H9 (cell line): ENCODE data around the gene ACSS2. TPM values are rescaled to one million over a fixed set of nuclear protein-coding genes. Genes with fewer than 3 reads are reported as not detected.
A peak's percentile ranks its signal among the peaks of the same experiment; 100 is the strongest.

Source experiments
- DNase-seq: peaks from one replicate; pipeline ENCODE4 v3.0.0-alpha.2; 2017
- H2AFZ ChIP-seq: one replicate; pipeline ENCODE4 v1.6.1; 2013; ENCODE audit warnings: mild to moderate bottlenecking, low read length, control low read depth, moderate library complexity
- H2AK5ac ChIP-seq: 2 replicates; pipeline ENCODE4 v1.6.1; 2013; ENCODE audit warnings: low read length, control low read depth, mixed read lengths; ENCODE audit not compliant: insufficient read length
- H2BK120ac ChIP-seq: one replicate; pipeline ENCODE4 v1.6.1; 2013; ENCODE audit warnings: low read depth, mild to moderate bottlenecking, low read length, control low read depth, inconsistent platforms; ENCODE audit not compliant: poor library complexity, severe bottlenecking
- H2BK12ac ChIP-seq: 2 replicates; pipeline ENCODE4 v1.6.1; 2013; ENCODE audit warnings: low read length, control low read depth, mixed read lengths, low read depth; ENCODE audit not compliant: insufficient read length
- H2BK15ac ChIP-seq: 2 replicates; pipeline ENCODE4 v1.6.1; 2013; ENCODE audit warnings: low read depth, low read length, control low read depth
- H2BK20ac ChIP-seq: one replicate; pipeline ENCODE4 v1.6.1; 2013; ENCODE audit warnings: low read depth, mild to moderate bottlenecking, low read length, control low read depth, inconsistent platforms; ENCODE audit not compliant: poor library complexity, severe bottlenecking
- H2BK5ac ChIP-seq: 2 replicates; pipeline ENCODE4 v1.6.1; 2013; ENCODE audit warnings: low read length, control low read depth, mixed read lengths; ENCODE audit not compliant: insufficient read length
- H3K14ac ChIP-seq: 2 replicates; pipeline ENCODE4 v1.6.1; 2013; ENCODE audit warnings: low read length, control low read depth; ENCODE audit not compliant: insufficient read depth
- H3K18ac ChIP-seq: 2 replicates; pipeline ENCODE4 v1.6.1; 2013; ENCODE audit warnings: low read depth, mild to moderate bottlenecking, mixed read lengths, low read length, control low read depth; ENCODE audit not compliant: insufficient read length
- H3K23ac ChIP-seq: 2 replicates; pipeline ENCODE4 v1.6.1; 2013; ENCODE audit warnings: low read length, control low read depth, mixed read lengths, low read depth; ENCODE audit not compliant: insufficient read length
- H3K23me2 ChIP-seq: 2 replicates; pipeline ENCODE4 v1.6.1; 2013; ENCODE audit warnings: low read depth, mild to moderate bottlenecking, mixed read lengths, low read length, control low read depth; ENCODE audit not compliant: insufficient read length, poor library complexity, severe bottlenecking
- H3K27ac ChIP-seq: 2 replicates; pipeline ENCODE4 v1.5.1; 2013; ENCODE audit warnings: low read length, control low read depth, mixed read lengths, low read depth; ENCODE audit not compliant: insufficient read length
- H3K27me3 ChIP-seq: 2 replicates; pipeline ENCODE4 v1.6.1; 2013; ENCODE audit warnings: low read length, control low read depth, inconsistent platforms; ENCODE audit not compliant: insufficient read depth
- H3K4ac ChIP-seq: 2 replicates; pipeline ENCODE4 v1.6.1; 2013; ENCODE audit warnings: low read depth, mild to moderate bottlenecking, control low read depth, inconsistent platforms, low read length, moderate library complexity
- H3K4me1 ChIP-seq: 2 replicates; pipeline ENCODE4 v1.6.1; 2013; ENCODE audit warnings: low read length, control low read depth, inconsistent platforms; ENCODE audit not compliant: insufficient read depth
- H3K4me2 ChIP-seq: 2 replicates; pipeline ENCODE4 v1.6.1; 2013; ENCODE audit warnings: low read length, control low read depth, mixed read lengths; ENCODE audit not compliant: insufficient read length, insufficient read depth
- H3K56ac ChIP-seq: 2 replicates; pipeline ENCODE4 v1.6.1; 2013; ENCODE audit warnings: low read depth, mild to moderate bottlenecking, mixed read lengths, low read length, control low read depth; ENCODE audit not compliant: insufficient read length
- H3K79me1 ChIP-seq: 2 replicates; pipeline ENCODE4 v1.6.1; 2013; ENCODE audit warnings: low read depth, mild to moderate bottlenecking, moderate library complexity, low read length, control low read depth, inconsistent platforms; ENCODE audit not compliant: insufficient read depth, poor library complexity, severe bottlenecking
- H3K79me2 ChIP-seq: 2 replicates; pipeline ENCODE4 v1.6.1; 2013; ENCODE audit warnings: low read length, control low read depth, inconsistent platforms; ENCODE audit not compliant: insufficient read depth
- H3K9ac ChIP-seq: 2 replicates; pipeline ENCODE4 v1.6.1; 2013; ENCODE audit warnings: low read length, control low read depth, mixed read lengths; ENCODE audit not compliant: insufficient read length; ENCODE audit errors: extremely low read depth
- H3K9me3 ChIP-seq: one replicate; pipeline ENCODE4 v1.6.1; 2013; ENCODE audit warnings: low read depth, low read length, inconsistent platforms; ENCODE audit not compliant: control insufficient read depth
- H3T11ph ChIP-seq: one replicate; pipeline ENCODE4 v1.6.1; 2013; ENCODE audit warnings: mild to moderate bottlenecking, low read length, control low read depth, inconsistent platforms
- H4K20me1 ChIP-seq: one replicate; pipeline ENCODE4 v1.6.1; 2013; ENCODE audit not compliant: control insufficient read depth, insufficient read length, insufficient read depth
- H4K5ac ChIP-seq: 2 replicates; pipeline ENCODE4 v1.6.1; 2013; ENCODE audit warnings: low read depth, mild to moderate bottlenecking, mixed read lengths, low read length, control low read depth; ENCODE audit not compliant: insufficient read length
- H4K8ac ChIP-seq: replicated peaks from 2 replicates; pipeline ENCODE4 v1.6.1; 2013; ENCODE audit warnings: low read length, control low read depth, mixed read lengths, low read depth; ENCODE audit not compliant: insufficient read length
- H4K91ac ChIP-seq: 2 replicates; pipeline ENCODE4 v1.6.1; 2013; ENCODE audit warnings: low read depth, mild to moderate bottlenecking, moderate library complexity, mixed read lengths, low read length, control low read depth; ENCODE audit not compliant: insufficient read length
- H3K27ac Mint-ChIP-seq, 3 experiments: 2 replicates in 2 of 3; 3 replicates in 1 of 3; pipeline ENCODE4 v1.8.0; 2020 to 2021; ENCODE audit warnings: mixed read lengths in 3 of 3, mild to moderate bottlenecking in 1 of 3, moderate library complexity in 1 of 3
- H3K27me3 Mint-ChIP-seq: 2 replicates; pipeline ENCODE4 v1.8.0; 2021; ENCODE audit warnings: low read depth, mild to moderate bottlenecking, moderate library complexity, mixed read lengths
- H3K36me3 Mint-ChIP-seq, 3 experiments: 2 replicates in 2 of 3; 3 replicates in 1 of 3; pipeline ENCODE4 v1.8.0; 2020 to 2021; ENCODE audit warnings: low read depth in 3 of 3, mixed read lengths in 3 of 3; ENCODE audit not compliant: insufficient read depth in 1 of 3
- H3K4me1 Mint-ChIP-seq, 2 experiments: 2 replicates each; pipeline ENCODE4 v1.8.0; 2020; ENCODE audit warnings: mixed read lengths in 2 of 2
- H3K4me3 Mint-ChIP-seq, 2 experiments: 2 replicates in 1 of 2; 3 replicates in 1 of 2; pipeline ENCODE4 v1.8.0; 2020 to 2021; ENCODE audit warnings: mild to moderate bottlenecking in 2 of 2, mixed read lengths in 2 of 2, moderate library complexity in 1 of 2
- H3K9me3 Mint-ChIP-seq, 2 experiments: 2 replicates in 1 of 2; 3 replicates in 1 of 2; pipeline ENCODE4 v1.8.0; 2020; ENCODE audit warnings: mild to moderate bottlenecking in 2 of 2, mixed read lengths in 2 of 2, moderate library complexity in 1 of 2
- CTCF ChIP-seq: fragments of 200-600 bp; sonication (generic); conservative IDR thresholded peaks from 3 replicates; pipeline ENCODE4 v1.8.0; 2021; ENCODE audit warnings: antibody characterized with exemption, mild to moderate bottlenecking
- WGBS: extraction: QIAGEN DNeasy Blood & Tissue Kit; methylation state at CpG from one replicate; pipeline ENCODE4 v1.1.7; 2013; ENCODE audit warnings: missing lambda C conversion rate, low lambda C conversion rate, mixed read lengths; ENCODE audit not compliant: insufficient read length; ENCODE audit errors: extremely low coverage; 5-methylcytosine and 5-hydroxymethylcytosine counted together
- total RNA-seq: library from RNA; stranded (reverse); gene quantifications from 2 replicates; pipeline ENCODE4 v1.2.1, GENCODE V29; 2021

ACSS2 gene
- total RNA-seq, 1 experiment from 2014 or later, result 15.4 TPM

GRCh38 chr20:34953960-34954359, 77.5 kb downstream of the ACSS2 start:
- no peak overlapping the region for H4K8ac ChIP-seq
- H2AK5ac ChIP-seq, result no peak overlapping the region
- H3K56ac ChIP-seq, result no peak overlapping the region
- H3K4me2 ChIP-seq, result no peak overlapping the region
- H3K14ac ChIP-seq, result no peak overlapping the region
- no peak overlapping the region for H3K27ac Mint-ChIP-seq
- H3K9me3 Mint-ChIP-seq, result no peaks in the 10 kb centered on the region; a peak in 1 of 5 replicates
- H3K27ac ChIP-seq, result no peak overlapping the region
- no peaks in the 10 kb centered on the region for H3K9me3 ChIP-seq
- DNase-seq, result no peak
- no peak overlapping the region for H2BK120ac ChIP-seq
- no peak overlapping the region for H2BK12ac ChIP-seq
- H3T11ph ChIP-seq, result no peak overlapping the region
- peaks cover 40 to 46% of the 10 kb centered on the region in 2 experiments for H3K4me1 Mint-ChIP-seq
- no peak overlapping the region for H2BK15ac ChIP-seq
- H3K79me1 ChIP-seq, result no peaks in the 10 kb centered on the region
- TF ChIP-seq CTCF, result no peak
- H4K20me1 ChIP-seq, result no peaks in the 10 kb centered on the region
- no peak overlapping the region for H3K23ac ChIP-seq
- H2BK20ac ChIP-seq, result no peak overlapping the region
- no CpG with 5 or more reads among the region's 7 CpGs for WGBS
- H4K91ac ChIP-seq, result no peak overlapping the region
- no peak overlapping the region for H4K5ac ChIP-seq
- H3K36me3 Mint-ChIP-seq, result peaks cover 1 to 9% (median 5%) of the 10 kb centered on the region in 3 experiments; a peak in 4 of 7 replicates
- H3K79me2 ChIP-seq, result no peaks in the 10 kb centered on the region
- no peak overlapping the region for H3K18ac ChIP-seq
- H2BK5ac ChIP-seq, result no peak overlapping the region
- no peak overlapping the region for H3K4ac ChIP-seq
- no peak overlapping the region for H3K9ac ChIP-seq
- H3K4me3 Mint-ChIP-seq, result peak overlapping the region in 1 of 2 experiments; percentile 27; a peak in 1 of 5 replicates
- no peak overlapping the region for H2AFZ ChIP-seq
- H3K27me3 Mint-ChIP-seq, result no peaks in the 10 kb centered on the region; the same call in none of the 2 replicates
- H3K4me1 ChIP-seq, result no peaks in the 10 kb centered on the region
- H3K23me2 ChIP-seq, result peaks cover 5% of the 10 kb centered on the region
- no peaks in the 10 kb centered on the region for H3K27me3 ChIP-seq
